Activated naive CD4-positive, alpha-beta T cell treated with anti-CD3 and anti-CD28 coated beads, Interleukin-2, amount 50 U/mL, for 24 hours (primary cell): ENCODE measurements around the gene CPSF7.
"Not testable (repeated sequence)": the region's sequence is repeated elsewhere in the genome, so short reads cannot be mapped to it uniquely, and the experiment has no call there.

Experiments
- H3K27ac Mint-ChIP-seq: one replicate; pipeline ENCODE4 v1.8.0; 2021; ENCODE audit warnings: mild to moderate bottlenecking, mixed read lengths
- H3K27me3 Mint-ChIP-seq: one replicate; pipeline ENCODE4 v1.8.0; 2021; ENCODE audit warnings: mixed read lengths
- H3K36me3 Mint-ChIP-seq: one replicate; pipeline ENCODE4 v1.8.0; 2021; ENCODE audit warnings: mixed read lengths
- H3K4me1 Mint-ChIP-seq: one replicate; pipeline ENCODE4 v1.8.0; 2021; ENCODE audit warnings: mixed read lengths
- H3K4me3 Mint-ChIP-seq: one replicate; pipeline ENCODE4 v1.8.0; 2021; ENCODE audit warnings: mild to moderate bottlenecking, mixed read lengths
- H3K9me3 Mint-ChIP-seq: one replicate; pipeline ENCODE4 v1.8.0; 2021; ENCODE audit warnings: mixed read lengths

Gene CPSF7

DNA sequence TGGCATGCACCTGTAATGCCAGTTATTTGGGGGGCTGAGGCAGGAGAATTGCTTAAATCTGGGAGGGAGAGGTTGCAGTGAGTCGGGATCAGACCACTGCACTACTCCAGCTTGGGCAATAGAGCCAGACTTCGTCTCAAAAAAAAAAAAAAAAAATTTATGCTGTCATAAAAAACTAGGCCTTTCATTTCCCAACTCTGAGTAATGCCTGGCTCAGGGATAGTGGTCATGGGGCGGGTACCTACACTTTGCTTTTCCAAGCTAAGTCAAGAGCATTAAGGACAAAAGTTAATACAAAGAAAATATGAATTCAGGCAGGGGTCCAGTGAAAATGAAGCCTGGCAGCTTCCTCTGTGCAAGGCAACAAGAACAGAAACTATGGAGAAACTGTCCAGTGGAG, 16.3 kb downstream of the CPSF7 start:
- peaks cover 11% of the 10 kb centered on the region for H3K36me3 Mint-ChIP-seq
- no peak overlapping the region for H3K27ac Mint-ChIP-seq
- no peak overlapping the region for H3K4me3 Mint-ChIP-seq
- peaks cover 26% of the 10 kb centered on the region for H3K4me1 Mint-ChIP-seq
- H3K9me3 Mint-ChIP-seq, result no peaks in the 10 kb centered on the region
- H3K27me3 Mint-ChIP-seq, result no peaks in the 10 kb centered on the region

DNA sequence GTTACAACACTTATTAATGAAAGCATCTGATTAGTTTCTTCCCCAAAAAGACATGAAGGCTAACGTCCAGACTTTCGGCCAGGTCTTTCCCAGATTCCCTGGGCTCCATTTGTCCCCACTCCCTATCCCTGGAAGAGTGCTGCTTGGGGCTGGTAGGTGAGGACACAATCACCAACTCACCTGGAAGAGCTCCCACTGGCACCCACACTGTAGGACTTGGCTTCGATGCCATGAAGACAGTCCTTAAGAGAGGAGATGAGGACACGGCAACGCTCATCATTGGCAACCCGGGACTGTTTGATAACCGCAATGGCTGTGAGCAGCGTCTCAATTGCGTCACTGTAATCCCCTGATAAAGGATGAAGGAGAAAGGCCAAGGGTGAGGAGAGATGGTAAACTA, 18.2 kb downstream of the CPSF7 start:
- Mint-ChIP-seq H3K4me1 (peaks cover 8% of the 10 kb centered on the region), H3K9me3 (no peaks in the 10 kb centered on the region), H3K36me3 (peaks cover 11% of the 10 kb centered on the region), H3K27ac (no peak overlapping the region), H3K27me3 (no peaks in the 10 kb centered on the region), H3K4me3 (no peak overlapping the region)

DNA sequence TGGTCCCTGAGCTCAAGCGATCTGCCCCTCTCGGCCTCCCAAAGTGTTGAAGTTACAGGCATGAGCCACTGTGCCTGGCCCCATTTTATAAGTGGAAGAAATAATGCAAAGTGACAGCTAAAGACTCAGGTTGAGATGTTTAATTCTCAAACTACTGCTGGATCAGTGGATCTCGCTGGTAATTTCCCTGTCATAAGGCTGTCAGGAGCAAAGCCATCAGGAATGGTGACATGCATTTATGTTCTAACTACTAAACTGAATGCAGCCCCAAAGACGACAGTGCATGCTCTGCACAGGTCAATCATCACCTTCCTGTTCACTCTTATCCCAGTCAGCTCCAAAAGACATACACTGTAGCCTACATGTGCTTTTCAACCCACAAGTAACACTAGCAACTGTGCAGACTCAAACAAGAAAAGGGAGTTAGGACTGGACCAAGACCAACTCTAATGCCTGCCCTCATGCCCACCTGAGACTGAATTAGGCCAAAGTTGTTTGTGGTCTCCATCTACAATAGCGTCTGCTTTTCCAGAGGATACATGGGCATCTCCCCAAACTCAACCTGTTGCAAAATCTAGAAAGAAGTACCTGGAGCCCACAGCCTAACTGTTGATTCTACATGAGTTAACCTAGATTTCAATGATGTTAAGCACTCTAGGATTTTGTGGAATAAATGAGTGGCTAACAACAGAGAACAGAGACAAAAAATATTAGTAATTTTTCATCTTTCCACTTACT, 22.6 kb downstream of the CPSF7 start:
- no peaks in the 10 kb centered on the region for H3K9me3 Mint-ChIP-seq
- H3K4me1 Mint-ChIP-seq, result no peaks in the 10 kb centered on the region
- peaks cover 15% of the 10 kb centered on the region for H3K36me3 Mint-ChIP-seq
- H3K4me3 Mint-ChIP-seq, result no peak overlapping the region
- H3K27me3 Mint-ChIP-seq, result no peaks in the 10 kb centered on the region
- H3K27ac Mint-ChIP-seq, result no peak overlapping the region

DNA sequence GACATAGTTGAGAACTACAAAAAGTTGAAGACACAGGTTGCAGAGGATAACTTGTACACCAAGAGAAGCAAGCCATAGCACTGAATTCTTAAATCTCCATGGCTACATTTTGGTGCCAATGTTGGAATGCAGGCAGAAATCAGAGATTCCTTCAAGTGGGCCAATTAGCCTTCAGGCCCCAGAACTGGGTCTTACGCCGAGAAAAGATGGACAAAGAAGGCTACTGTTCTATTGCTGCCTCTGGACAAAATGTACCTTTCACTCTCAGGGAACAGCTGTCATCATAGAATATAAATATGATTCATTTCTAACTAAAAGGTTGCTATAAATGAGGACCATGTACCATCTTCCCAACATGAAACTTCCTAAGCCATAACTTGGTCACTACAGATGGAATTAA, 23.7 kb downstream of the CPSF7 start:
- H3K27ac Mint-ChIP-seq, result no peak overlapping the region
- H3K9me3 Mint-ChIP-seq, result no peaks in the 10 kb centered on the region
- H3K4me1 Mint-ChIP-seq, result no peaks in the 10 kb centered on the region
- H3K36me3 Mint-ChIP-seq, result peaks cover 10% of the 10 kb centered on the region
- no peak overlapping the region for H3K4me3 Mint-ChIP-seq
- no peaks in the 10 kb centered on the region for H3K27me3 Mint-ChIP-seq

DNA sequence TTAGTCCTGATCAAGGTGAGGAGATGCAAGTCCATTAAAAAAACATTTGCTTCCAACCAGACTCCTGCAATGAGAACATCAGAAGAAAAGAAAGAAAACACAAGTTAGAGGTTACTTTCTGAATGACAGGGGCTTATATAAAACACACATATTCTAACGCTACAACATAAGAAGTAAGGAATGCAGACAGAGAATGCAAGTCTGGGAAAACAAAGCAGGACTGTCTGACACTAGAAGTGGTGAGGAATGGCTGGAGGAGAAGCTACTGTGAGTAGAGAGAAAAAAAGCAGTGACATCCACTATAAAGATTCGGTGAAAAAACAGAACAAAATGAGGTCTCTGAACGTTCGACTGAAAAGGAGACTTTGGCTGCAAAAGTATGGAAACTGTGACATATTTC, 25.1 kb downstream of the CPSF7 start:
- H3K4me1 Mint-ChIP-seq, result no peaks in the 10 kb centered on the region
- H3K9me3 Mint-ChIP-seq, result no peaks in the 10 kb centered on the region
- no peak overlapping the region for H3K27ac Mint-ChIP-seq
- H3K27me3 Mint-ChIP-seq, result no peaks in the 10 kb centered on the region
- H3K4me3 Mint-ChIP-seq, result no peak overlapping the region
- H3K36me3 Mint-ChIP-seq, result peaks cover 6% of the 10 kb centered on the region

DNA sequence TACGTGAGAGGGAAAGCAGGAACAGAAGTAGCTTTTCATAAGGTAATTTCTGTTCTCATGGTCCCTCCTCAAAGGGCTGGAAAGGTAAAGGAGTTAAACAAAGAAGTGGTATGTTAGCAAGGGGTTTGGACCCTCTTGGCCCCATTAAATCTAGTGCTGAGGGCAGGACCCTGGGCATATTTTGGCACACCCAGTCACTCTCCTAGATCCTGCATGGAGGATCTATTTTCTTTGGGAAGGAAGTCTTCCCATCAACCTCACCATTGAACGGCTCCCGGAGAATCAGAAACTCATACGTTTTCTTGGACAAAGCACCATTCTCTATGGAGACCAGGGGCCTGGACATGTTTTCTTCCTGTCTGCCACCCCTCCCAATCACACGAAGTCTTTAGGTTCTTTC, 25.7 kb downstream of the CPSF7 start:
- Mint-ChIP-seq H3K36me3 (peaks cover 6% of the 10 kb centered on the region), H3K27ac (no peak overlapping the region), H3K27me3 (no peaks in the 10 kb centered on the region)

DNA sequence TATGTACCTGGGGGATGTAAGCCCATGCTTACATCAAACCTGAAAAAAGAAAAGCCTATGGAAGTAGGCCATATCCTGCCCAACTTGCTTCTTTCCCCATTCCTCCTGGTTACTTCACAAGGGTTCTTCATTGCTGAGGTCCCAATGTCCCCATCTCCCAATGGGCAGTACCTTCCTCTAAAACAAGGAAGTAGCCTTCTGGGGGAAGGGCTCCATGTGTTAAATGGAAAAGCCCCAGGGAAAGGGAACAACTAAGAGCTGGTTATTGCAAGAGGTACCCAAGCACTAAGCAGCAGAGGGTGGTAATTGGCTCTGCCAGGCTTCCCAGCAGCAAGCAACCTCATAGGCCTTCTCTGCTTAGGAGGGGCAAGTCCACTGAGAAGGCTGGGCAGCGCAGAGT, 26.1 kb downstream of the CPSF7 start:
- Mint-ChIP-seq H3K4me1 (no peaks in the 10 kb centered on the region), H3K27ac (no peak overlapping the region), H3K27me3 (no peaks in the 10 kb centered on the region), H3K36me3 (peaks cover 6% of the 10 kb centered on the region), H3K9me3 (no peaks in the 10 kb centered on the region), H3K4me3 (no peak overlapping the region)

More for the DNA sequence above, 25.7 kb downstream of the CPSF7 start:
- Mint-ChIP-seq H3K4me3 (no peak overlapping the region), H3K4me1 (no peaks in the 10 kb centered on the region), H3K9me3 (no peaks in the 10 kb centered on the region)

DNA sequence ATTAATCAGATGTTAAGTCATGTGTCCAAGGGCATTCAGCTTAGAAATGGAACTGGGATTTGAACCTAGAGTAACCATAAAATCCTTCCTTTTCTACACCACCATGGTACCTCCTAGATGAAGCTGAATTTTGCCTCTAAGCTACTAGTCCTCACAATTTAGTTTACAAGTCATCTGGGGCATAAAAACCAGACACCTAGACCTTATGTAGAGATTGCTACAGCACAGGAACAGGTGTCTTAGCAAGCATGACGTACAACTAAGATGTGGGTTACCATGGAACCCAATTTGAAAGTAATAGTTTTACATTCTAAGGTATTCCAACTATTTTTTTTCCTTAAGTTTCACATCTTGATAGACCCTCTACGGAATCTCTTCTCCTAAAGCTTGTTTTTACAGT, 28.2 kb downstream of the CPSF7 start:
- Mint-ChIP-seq H3K9me3 (no peaks in the 10 kb centered on the region), H3K36me3 (peaks cover 4% of the 10 kb centered on the region), H3K27ac (no peak overlapping the region), H3K4me1 (no peaks in the 10 kb centered on the region), H3K27me3 (no peaks in the 10 kb centered on the region), H3K4me3 (no peak overlapping the region)

DNA sequence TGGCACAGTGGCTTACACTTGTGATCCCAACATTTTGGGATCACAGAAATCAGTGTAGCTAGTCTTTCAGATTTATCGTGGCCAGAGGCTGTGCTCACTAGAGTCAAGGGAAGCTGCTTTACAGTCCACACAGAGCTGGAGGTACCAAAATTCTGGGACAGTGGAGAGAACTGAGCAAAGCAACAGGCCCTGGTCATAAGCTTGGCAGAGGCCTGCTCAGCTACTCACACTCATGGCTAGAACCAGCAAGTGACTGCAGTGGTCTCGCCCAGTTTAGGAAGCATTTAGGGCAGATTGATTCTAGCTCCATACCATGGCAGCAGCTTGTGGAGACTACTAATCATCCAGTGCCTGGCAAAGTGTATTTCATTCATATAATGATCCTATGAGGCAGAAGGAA, 28.6 kb downstream of the CPSF7 start:
- Mint-ChIP-seq H3K4me3 (no peak overlapping the region), H3K9me3 (no peaks in the 10 kb centered on the region), H3K27ac (no peak overlapping the region), H3K27me3 (no peaks in the 10 kb centered on the region), H3K36me3 (peaks cover 4% of the 10 kb centered on the region), H3K4me1 (no peaks in the 10 kb centered on the region)

DNA sequence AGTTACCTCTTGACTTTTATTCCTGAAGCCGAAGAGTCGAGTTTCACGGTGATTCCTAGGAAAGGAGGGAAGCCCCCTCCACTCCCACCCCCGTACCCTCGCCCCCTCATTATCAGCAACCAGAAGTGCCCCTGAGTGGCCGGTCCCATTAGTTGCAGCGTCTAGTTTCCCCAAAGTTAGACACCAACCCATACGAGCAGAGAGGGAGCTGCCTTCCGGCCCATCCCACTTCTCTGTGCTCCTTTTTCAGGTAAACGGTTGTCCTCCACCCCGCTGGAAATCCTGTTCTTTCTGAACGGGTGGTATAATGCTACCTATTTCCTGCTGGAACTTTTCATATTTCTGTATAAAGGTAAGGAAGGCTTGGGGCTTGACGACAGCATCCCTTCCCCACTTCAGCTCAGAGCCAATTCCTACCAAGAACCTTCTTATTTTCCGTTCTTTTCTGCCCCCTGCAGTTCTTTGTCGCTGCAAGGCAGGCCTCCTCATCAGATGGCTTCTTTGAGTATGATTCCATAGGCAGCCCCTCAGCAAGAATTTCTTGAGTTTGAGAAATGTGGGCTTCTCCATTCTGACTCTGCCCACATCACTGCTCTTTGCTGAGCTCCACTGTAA, 36.7 kb downstream of the CPSF7 start:
- Mint-ChIP-seq H3K27me3 (no peaks in the 10 kb centered on the region), H3K4me3 (peak overlapping the region; percentile 93), H3K9me3 (no peaks in the 10 kb centered on the region), H3K36me3 (no peaks in the 10 kb centered on the region), H3K27ac (peak overlapping the region; percentile 93), H3K4me1 (peaks cover 23% of the 10 kb centered on the region)

DNA sequence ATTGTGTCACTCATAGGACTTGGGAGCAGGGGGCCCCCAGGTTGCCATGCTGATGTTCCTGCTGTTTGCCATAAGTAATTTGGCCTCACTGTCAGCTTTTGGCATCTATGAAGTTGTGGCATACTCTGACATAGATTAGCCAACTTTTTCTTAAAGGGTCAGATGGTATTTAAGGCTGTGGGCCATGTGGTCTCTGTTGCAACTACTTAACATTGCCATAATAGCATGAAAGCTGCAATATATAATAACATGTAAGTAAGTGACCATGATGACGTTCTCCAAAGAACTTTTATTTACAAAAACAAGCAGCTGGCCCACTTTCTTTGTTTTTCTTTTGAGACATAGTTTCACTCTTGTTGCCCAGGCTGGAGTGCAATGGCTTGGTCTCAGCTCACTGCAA, 39.6 kb downstream of the CPSF7 start:
- Mint-ChIP-seq H3K4me3 (no peak overlapping the region), H3K27me3 (no peaks in the 10 kb centered on the region), H3K36me3 (no peaks in the 10 kb centered on the region)

DNA sequence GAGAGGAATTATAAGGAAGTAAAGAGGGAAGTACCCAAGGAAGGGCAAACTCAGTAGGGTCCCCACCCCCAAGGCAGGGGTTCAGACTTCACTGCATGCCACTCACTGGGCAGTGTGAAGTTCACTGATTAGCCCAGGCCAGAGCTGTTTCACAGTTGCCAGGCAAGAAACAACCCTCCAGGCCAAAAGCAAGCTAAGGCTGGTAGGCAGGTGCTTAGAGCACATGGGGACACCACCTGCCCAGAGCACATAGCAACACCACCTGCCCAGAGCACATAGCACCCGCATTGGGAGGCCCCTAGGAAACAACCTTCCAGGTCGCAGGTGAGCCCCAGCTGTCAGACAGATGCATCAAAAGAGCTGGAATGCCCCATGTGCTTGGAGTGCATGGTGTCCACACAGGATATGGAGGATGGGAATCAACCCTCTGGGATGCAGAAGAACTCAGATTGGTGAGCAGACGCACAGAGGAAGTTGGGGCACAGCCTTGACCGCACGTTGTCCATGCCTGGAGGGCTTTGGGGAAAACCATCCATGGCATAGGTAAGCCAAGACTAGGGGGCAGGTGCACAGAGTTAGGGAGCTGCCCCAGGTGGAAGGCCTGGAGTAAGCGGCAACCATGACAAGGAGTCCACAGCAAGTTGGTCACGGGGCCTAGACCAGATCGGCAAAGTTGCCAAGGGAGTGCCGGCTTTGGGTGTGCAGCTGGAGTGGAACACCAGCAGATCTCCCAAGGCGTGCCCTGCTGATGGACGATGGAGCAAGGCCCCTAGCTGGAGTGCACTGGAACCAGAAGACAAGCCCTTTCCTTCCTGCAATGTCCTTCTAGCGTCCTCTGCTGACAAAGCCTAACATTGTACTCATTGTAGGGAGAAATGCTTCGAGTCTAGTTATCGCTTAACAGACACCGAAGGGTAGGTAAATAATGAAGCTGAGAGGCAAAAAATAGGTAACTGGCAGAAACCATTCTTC, 45.2 kb downstream of the CPSF7 start:
- no peak overlapping the region for H3K27ac Mint-ChIP-seq
- no peaks in the 10 kb centered on the region for H3K27me3 Mint-ChIP-seq
- peaks cover 9% of the 10 kb centered on the region for H3K4me1 Mint-ChIP-seq
- H3K4me3 Mint-ChIP-seq, result no peak overlapping the region
- H3K36me3 Mint-ChIP-seq, result no peaks in the 10 kb centered on the region
- no peaks in the 10 kb centered on the region for H3K9me3 Mint-ChIP-seq

More for the DNA sequence above, 39.6 kb downstream of the CPSF7 start:
- H3K27ac Mint-ChIP-seq, result no peak overlapping the region
- peaks cover 30% of the 10 kb centered on the region for H3K4me1 Mint-ChIP-seq
- H3K9me3 Mint-ChIP-seq, result no peaks in the 10 kb centered on the region

DNA sequence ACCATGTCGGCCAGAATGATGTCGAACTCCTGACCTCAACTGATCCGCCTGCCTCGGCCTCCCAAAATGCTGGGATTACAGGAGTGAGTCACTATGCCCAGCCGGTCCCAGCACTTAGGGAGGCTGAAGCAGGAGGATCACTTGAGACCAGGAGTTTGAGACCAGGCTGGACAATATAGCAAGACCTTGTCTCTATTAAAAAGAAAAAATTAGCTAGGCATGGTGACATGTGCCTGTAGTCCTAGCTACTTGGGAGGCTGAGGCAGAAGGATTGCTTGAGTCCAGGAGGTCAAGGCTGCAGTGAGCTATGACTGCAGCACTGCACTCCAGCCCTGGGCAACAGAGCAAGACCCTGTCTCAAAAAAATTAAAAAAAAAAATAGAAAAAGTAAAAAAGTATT, 45.9 kb downstream of the CPSF7 start:
- not testable (repeated sequence) for H3K27ac Mint-ChIP-seq, H3K27me3 Mint-ChIP-seq, H3K4me1 Mint-ChIP-seq, H3K4me3 Mint-ChIP-seq, H3K9me3 Mint-ChIP-seq, H3K36me3 Mint-ChIP-seq

DNA sequence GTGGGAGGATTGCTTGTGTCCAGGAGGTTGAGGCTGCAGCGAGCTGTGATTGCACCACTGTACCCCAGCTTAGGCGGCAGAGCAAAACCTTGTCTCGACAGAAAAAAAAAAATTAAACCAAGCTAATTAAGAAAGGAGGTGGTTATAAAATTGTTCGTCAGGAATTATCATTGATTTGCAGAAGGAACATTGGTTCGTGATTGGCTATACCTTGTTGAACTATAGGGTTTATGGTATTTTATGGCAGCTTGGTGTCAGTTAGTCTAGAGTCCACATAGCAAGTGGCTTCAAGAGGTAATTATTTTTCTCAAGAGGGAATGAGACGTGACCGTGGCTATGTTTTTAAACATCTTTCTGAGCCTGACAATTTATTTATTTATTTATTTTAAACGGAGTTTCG, 48.9 kb downstream of the CPSF7 start:
- no peak overlapping the region for H3K27ac Mint-ChIP-seq
- H3K9me3 Mint-ChIP-seq, result no peaks in the 10 kb centered on the region
- H3K4me1 Mint-ChIP-seq, result peaks cover 9% of the 10 kb centered on the region
- H3K27me3 Mint-ChIP-seq, result no peaks in the 10 kb centered on the region
- peaks cover 2% of the 10 kb centered on the region for H3K36me3 Mint-ChIP-seq
- no peak overlapping the region for H3K4me3 Mint-ChIP-seq

DNA sequence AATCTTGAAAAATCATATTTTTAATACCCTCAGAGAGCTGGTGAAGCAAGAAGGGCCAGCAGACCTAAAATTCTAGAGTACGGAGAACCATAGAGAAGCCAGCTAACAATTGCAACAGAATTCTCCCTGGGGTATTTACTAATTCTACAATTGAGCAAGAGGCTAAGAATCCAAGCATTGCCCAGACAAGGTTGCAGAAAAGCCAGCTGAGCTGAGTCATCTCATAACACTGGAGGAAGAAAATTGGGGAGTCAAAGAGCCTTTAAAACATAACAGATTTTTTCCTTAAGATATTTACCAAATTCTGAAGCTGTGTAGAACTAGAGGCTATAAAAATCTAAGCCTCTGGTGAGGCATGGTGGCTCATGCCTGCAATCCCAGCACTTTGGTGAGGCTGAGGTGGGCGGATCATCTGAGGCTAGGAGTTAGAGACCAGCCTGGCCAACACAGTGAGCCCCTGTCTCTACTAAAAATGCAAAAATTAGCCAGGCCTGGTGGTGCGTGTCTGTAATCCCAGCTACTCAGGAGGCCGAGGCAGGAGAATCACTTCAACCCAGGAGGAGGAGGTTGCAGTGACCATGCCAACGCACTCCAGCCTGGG, 51.0 kb downstream of the CPSF7 start:
- H3K36me3 Mint-ChIP-seq, result peaks cover 3% of the 10 kb centered on the region
- H3K9me3 Mint-ChIP-seq, result no peaks in the 10 kb centered on the region
- no peak overlapping the region for H3K27ac Mint-ChIP-seq
- no peak overlapping the region for H3K4me3 Mint-ChIP-seq
- no peaks in the 10 kb centered on the region for H3K27me3 Mint-ChIP-seq
- H3K4me1 Mint-ChIP-seq, result no peaks in the 10 kb centered on the region
